K562 (cell line): ENCODE results near the gene PLAC9.

ENCODE experiments used
- ARHGAP35 ChIP-seq: fragments of 450-650 bp; IDR thresholded peaks from 2 replicates; pipeline ENCODE4 v1.6.1; 2018; ENCODE audit not compliant: partially characterized antibody
- CEBPZ ChIP-seq: fragments of 150-350 bp; IDR thresholded peaks from 2 replicates; pipeline ENCODE4 v1.6.1; 2014; ENCODE audit warnings: low read depth, mild to moderate bottlenecking, low read length, borderline replicate concordance
- CHD4 ChIP-seq: fragments of 200-600 bp; sonication (generic); IDR thresholded peaks from 3 replicates; pipeline ENCODE4 v1.6.1; 2012; ENCODE audit warnings: low read depth, mild to moderate bottlenecking, mixed read lengths, low read length, inconsistent platforms; ENCODE audit not compliant: insufficient read depth, insufficient replicate concordance, poor library complexity, severe bottlenecking
- EP300 ChIP-seq: IDR thresholded peaks from 2 replicates; pipeline ENCODE4 v1.6.1; 2012; ENCODE audit warnings: low read length, improper control_type of control experiment
- MAX ChIP-seq: sonication (generic); formaldehyde crosslinking; IDR thresholded peaks from 2 replicates; pipeline ENCODE4 v1.9.0; 2022; ENCODE audit warnings: mild to moderate bottlenecking, missing genetic modification reagents
- NONO ChIP-seq, 2 experiments: fragments of 200-400 bp in 1 of 2; fragments of 450-650 bp in 1 of 2; formaldehyde crosslinking in 1 of 2; IDR thresholded peaks; 2 replicates each; pipeline ENCODE4 v1.6.1; 2017; ENCODE audit warnings: low read depth in 2 of 2, mild to moderate bottlenecking in 2 of 2, moderate library complexity in 2 of 2, low read length in 1 of 2
- PML ChIP-seq: IDR thresholded peaks from 2 replicates; pipeline ENCODE4 v1.6.1; 2012; ENCODE audit warnings: low read length, inconsistent platforms
- RNF2 ChIP-seq: sonication (generic); IDR thresholded peaks from 2 replicates; pipeline ENCODE4 v1.6.1; 2016
- ZBTB11 ChIP-seq, 3 experiments: fragments of 200-800 bp in 1 of 3; fragments of 250-450 bp in 1 of 3; fragments of 450-650 bp in 1 of 3; sonication (Bioruptor Pico) in 1 of 3; sonication (Bioruptor generic) in 1 of 3; formaldehyde crosslinking in 1 of 3; IDR thresholded peaks; 2 replicates each; pipeline versions ENCODE4 v1.6.1 to v1.8.0; 2016 to 2022; ENCODE audit warnings: mild to moderate bottlenecking in 2 of 3, missing genetic modification characterization in 2 of 3, missing compliant biosample characterization in 1 of 3, moderate library complexity in 1 of 3
- ZKSCAN8 ChIP-seq: fragments of 200-800 bp; sonication (Bioruptor generic); IDR thresholded peaks from 2 replicates; pipeline ENCODE4 v1.6.1; 2016; ENCODE audit warnings: missing genetic modification characterization, missing compliant biosample characterization

GRCh38 chr10:80126876-80127275, 5.7 kb upstream of the PLAC9 start:
- TF ChIP-seq ZBTB11 (CRISPR knock-in tag; IDR thresholded peaks at IDR 0.05) (no peak), NONO (IDR thresholded peaks at IDR 0.05; ENCODE audit: low read depth in 2 of 2, low read length in 1 of 2) (no peak), ZKSCAN8 (CRISPR knock-in tag) (no peak), CEBPZ (no peak), EP300 (no peak), PML (no peak), RNF2 (no peak), ARHGAP35 (no peak), CHD4 (no peak), MAX (CRISPR knock-in tag) (no peak)
